BE2C (cell line): ENCODE data around the gene OR14A16.

Source experiments
- DNase-seq: peaks from one replicate; pipeline ENCODE4 v3.0.0-alpha.2; 2020
- H3K27me3 ChIP-seq: fragments of 250-450 bp; sonication (Bioruptor Pico); 2 replicates; pipeline ENCODE4 v1.5.1; 2020; ENCODE audit warnings: mild to moderate bottlenecking
- H3K36me3 ChIP-seq: fragments of 250-450 bp; sonication (Bioruptor Pico); 2 replicates; pipeline ENCODE4 v1.5.1; 2020; ENCODE audit warnings: mild to moderate bottlenecking
- H3K4me1 ChIP-seq: fragments of 250-450 bp; sonication (Bioruptor Pico); 2 replicates; pipeline ENCODE4 v1.5.1; 2020
- H3K4me3 ChIP-seq: 2 replicates; pipeline ENCODE4 v1.5.1; 2011; ENCODE audit warnings: low read depth, low read length
- H3K9me3 ChIP-seq: fragments of 250-450 bp; sonication (Bioruptor Pico); 2 replicates; pipeline ENCODE4 v1.5.1; 2020
- TF ChIP-seq, protein P1 (sequence below): IDR thresholded peaks from 2 replicates; pipeline ENCODE4 v1.5.1; 2012; ENCODE audit warnings: mild to moderate bottlenecking, low read depth, low read length

The OR14A16 gene

GRCh38 chr1:247845011-247845692 lies 21.2 kb upstream of the OR14A16 start:
- no peak overlapping the region for H3K4me3 ChIP-seq
- no peaks in the 10 kb centered on the region for H3K27me3 ChIP-seq
- DNase-seq, result no peak
- no peaks in the 10 kb centered on the region for H3K9me3 ChIP-seq
- no peaks in the 10 kb centered on the region for H3K36me3 ChIP-seq
- TF ChIP-seq, protein P1, sequence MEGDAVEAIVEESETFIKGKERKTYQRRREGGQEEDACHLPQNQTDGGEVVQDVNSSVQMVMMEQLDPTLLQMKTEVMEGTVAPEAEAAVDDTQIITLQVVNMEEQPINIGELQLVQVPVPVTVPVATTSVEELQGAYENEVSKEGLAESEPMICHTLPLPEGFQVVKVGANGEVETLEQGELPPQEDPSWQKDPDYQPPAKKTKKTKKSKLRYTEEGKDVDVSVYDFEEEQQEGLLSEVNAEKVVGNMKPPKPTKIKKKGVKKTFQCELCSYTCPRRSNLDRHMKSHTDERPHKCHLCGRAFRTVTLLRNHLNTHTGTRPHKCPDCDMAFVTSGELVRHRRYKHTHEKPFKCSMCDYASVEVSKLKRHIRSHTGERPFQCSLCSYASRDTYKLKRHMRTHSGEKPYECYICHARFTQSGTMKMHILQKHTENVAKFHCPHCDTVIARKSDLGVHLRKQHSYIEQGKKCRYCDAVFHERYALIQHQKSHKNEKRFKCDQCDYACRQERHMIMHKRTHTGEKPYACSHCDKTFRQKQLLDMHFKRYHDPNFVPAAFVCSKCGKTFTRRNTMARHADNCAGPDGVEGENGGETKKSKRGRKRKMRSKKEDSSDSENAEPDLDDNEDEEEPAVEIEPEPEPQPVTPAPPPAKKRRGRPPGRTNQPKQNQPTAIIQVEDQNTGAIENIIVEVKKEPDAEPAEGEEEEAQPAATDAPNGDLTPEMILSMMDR, result no peak
- no peaks in the 10 kb centered on the region for H3K4me1 ChIP-seq

GRCh38 chr1:247843411-247843810 lies 19.5 kb upstream of the OR14A16 start:
- DNase-seq, result no peak
- TF ChIP-seq, protein P1, result no peak
- Histone ChIP-seq H3K36me3 (no peaks in the 10 kb centered on the region), H3K9me3 (no peaks in the 10 kb centered on the region), H3K4me1 (no peaks in the 10 kb centered on the region), H3K27me3 (no peaks in the 10 kb centered on the region), H3K4me3 (no peak overlapping the region)

GRCh38 chr1:247841796-247842195 lies 17.9 kb upstream of the OR14A16 start, which contains the start of gene OR11L1:
Gene OR11L1 (minus strand): TSS chr1:247841896. CDS start chr1:247841896, 0 bp downstream.
- DNase-seq, result no peak
- TF ChIP-seq, protein P1, result no peak
- no peaks in the 10 kb centered on the region for H3K9me3 ChIP-seq
- no peak within 1 kb of the TSS for H3K4me3 ChIP-seq
- no peaks in the 10 kb centered on the region for H3K4me1 ChIP-seq
- no peaks in the 10 kb centered on the region for H3K36me3 ChIP-seq
- no peaks in the 10 kb centered on the region for H3K27me3 ChIP-seq

DNA sequence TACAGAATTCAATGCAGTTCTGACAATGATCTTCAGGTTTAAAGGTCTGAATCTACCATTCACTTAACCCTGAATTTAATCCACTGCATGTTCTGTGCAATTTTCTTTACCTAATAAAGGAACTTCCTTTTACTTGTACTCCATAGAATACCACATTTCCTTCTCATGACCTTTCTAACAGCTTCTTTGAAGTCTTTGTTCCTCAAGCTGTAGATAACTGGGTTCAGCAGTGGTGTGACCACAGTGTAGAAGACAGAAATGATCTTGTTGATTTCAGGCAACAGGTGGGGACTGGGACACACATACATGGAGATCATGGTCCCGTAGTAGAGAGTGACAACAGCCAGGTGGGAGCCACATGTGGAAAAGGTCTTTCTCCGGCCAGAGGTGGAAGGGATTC lies 16.9 kb upstream of the OR14A16 start:
- H3K27me3 ChIP-seq, result no peaks in the 10 kb centered on the region
- DNase-seq, result no peak
- H3K36me3 ChIP-seq, result no peaks in the 10 kb centered on the region
- no peak overlapping the region for H3K4me3 ChIP-seq
- TF ChIP-seq, protein P1, result no peak
- H3K4me1 ChIP-seq, result no peaks in the 10 kb centered on the region
- no peaks in the 10 kb centered on the region for H3K9me3 ChIP-seq

DNA sequence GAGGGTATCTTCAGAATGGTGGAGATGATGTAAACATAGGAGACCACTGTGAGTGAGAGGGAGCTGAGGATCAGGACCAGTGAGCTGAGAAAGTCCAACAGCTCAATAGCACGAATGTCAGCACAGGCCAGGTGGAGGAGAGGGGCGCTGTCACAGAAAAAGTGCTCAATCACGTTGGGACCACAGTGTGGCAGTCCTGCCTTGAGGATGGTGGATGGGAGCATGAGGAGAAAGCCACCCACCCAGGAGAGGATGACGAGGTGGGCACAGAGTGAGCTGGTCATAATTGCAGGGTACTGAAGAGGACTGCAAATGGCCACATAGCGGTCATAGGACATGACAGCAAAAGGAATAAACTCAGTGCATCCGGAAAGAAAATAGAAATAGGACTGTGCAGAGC lies 9.7 kb upstream of the OR14A16 start:
- Histone ChIP-seq H3K4me1 (no peaks in the 10 kb centered on the region), H3K27me3 (no peaks in the 10 kb centered on the region), H3K9me3 (no peaks in the 10 kb centered on the region), H3K4me3 (no peak overlapping the region), H3K36me3 (no peaks in the 10 kb centered on the region; the same call in 1 of the 2 replicates)
- TF ChIP-seq, protein P1, result no peak
- no peak for DNase-seq

DNA sequence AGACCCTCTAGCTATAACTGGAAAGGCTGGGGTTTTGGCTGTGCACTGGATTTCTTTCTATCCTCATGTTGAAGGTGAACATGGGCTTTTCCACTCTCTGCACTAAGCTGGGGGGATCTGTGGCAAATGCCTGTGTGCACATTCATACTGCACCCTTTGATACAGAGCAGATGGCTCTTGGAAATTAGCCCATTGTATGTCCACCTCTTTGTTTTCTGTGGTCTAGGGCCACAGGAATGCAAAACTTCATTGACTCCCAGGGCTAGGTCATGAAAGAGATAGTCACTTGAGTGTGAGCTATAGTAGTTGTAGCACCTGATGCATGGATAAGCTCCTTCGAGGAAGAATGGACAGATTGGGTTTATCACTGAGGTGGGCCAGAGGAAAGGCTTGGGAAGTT lies 5.7 kb upstream of the OR14A16 start:
- DNase-seq, result no peak

More for the DNA sequence above, 5.7 kb upstream of the OR14A16 start:
- H3K36me3 ChIP-seq, result no peaks in the 10 kb centered on the region; the same call in 1 of the 2 replicates
- H3K4me3 ChIP-seq, result no peak overlapping the region
- H3K27me3 ChIP-seq, result no peaks in the 10 kb centered on the region
- no peaks in the 10 kb centered on the region for H3K4me1 ChIP-seq
- H3K9me3 ChIP-seq, result no peaks in the 10 kb centered on the region
- TF ChIP-seq, protein P1, result no peak
